SKM-1 treated with dmso at 0.1 percent for 144 hours (cell line): Measurements from ENCODE around the gene NMUR2.

Experiments used
- DNase-seq: peaks from one replicate; lab custom pipeline; 2025; ENCODE audit not compliant: unreplicated experiment; lab: John Stamatoyannopoulos, UW

The NMUR2 gene

GRCh38 chr5:152372875-152373274, 32.2 kb downstream of the NMUR2 start:
- peak; percentile 44 for DNase-seq

- DNase-seq: no peak
Measured at GRCh38 chr5:152369298-152369697, 35.8 kb downstream of the NMUR2 start.

- no peak for DNase-seq
Measured at GRCh38 chr5:152367554-152367953, 37.5 kb downstream of the NMUR2 start.

- DNase-seq: no peak
Measured at GRCh38 chr5:152366716-152367115, 38.4 kb downstream of the NMUR2 start.

- no peak for DNase-seq
Measured at GRCh38 chr5:152364899-152365298, 40.2 kb downstream of the NMUR2 start.

- DNase-seq: no peak
Measured at GRCh38 chr5:152364172-152364571, 40.9 kb downstream of the NMUR2 start.

GRCh38 chr5:152358861-152359568, 46.1 kb downstream of the NMUR2 start:
- DNase-seq: no peak

- no peak for DNase-seq
Measured at GRCh38 chr5:152356506-152356905, 48.6 kb downstream of the NMUR2 start.

- no peak for DNase-seq
Measured at GRCh38 chr5:152355061-152355460, 50.0 kb downstream of the NMUR2 start.

GRCh38 chr5:152353001-152353400, 52.1 kb downstream of the NMUR2 start:
- no peak for DNase-seq

GRCh38 chr5:152349683-152350526, 55.2 kb downstream of the NMUR2 start:
- no peak for DNase-seq
